ENCODE results near the gene MACROD2.

MACROD2 gene

GRCh38 chr20:14220986-14221385, 225.7 kb downstream of the MACROD2 start:
- TF ChIP-seq REST (IDR thresholded peaks at IDR 0.05; ENCODE audit: insufficient read depth in 1 of 2, low read depth in 2 of 2, low read length in 2 of 2) (no peak), TAF1 (IDR thresholded peaks at IDR 0.05; ENCODE audit: borderline replicate concordance, insufficient read depth, low read length) (no peak), POLR2AphosphoS5 (IDR thresholded peaks at IDR 0.05; ENCODE audit: low read depth, low read length) (no peak)

GRCh38 chr20:14223806-14224205, 228.5 kb downstream of the MACROD2 start:
- no peak for TF ChIP-seq SIN3A (IDR thresholded peaks at IDR 0.05; ENCODE audit: borderline replicate concordance, insufficient read depth, low read length)
- TF ChIP-seq FOXP2 (optimal IDR thresholded peaks at IDR 0.05; ENCODE audit: borderline replicate concordance, extremely low read depth, extremely low read length, insufficient read depth): no peak
- no peak for TF ChIP-seq POLR2AphosphoS5 (IDR thresholded peaks at IDR 0.05; ENCODE audit: low read depth, low read length)
- no peak for TF ChIP-seq REST (IDR thresholded peaks at IDR 0.05; ENCODE audit: insufficient read depth in 1 of 2, low read depth in 2 of 2, low read length in 2 of 2)
- no peak for TF ChIP-seq TAF1 (IDR thresholded peaks at IDR 0.05; ENCODE audit: borderline replicate concordance, insufficient read depth, low read length)

- no peak for TF ChIP-seq FOXP2 (optimal IDR thresholded peaks at IDR 0.05; ENCODE audit: borderline replicate concordance, extremely low read depth, extremely low read length, insufficient read depth)
- no peak for TF ChIP-seq SIN3A (IDR thresholded peaks at IDR 0.05; ENCODE audit: borderline replicate concordance, insufficient read depth, low read length)
- no peak for TF ChIP-seq TAF1 (IDR thresholded peaks at IDR 0.05; ENCODE audit: borderline replicate concordance, insufficient read depth, low read length)
- TF ChIP-seq REST (IDR thresholded peaks at IDR 0.05; ENCODE audit: insufficient read depth in 1 of 2, low read depth in 2 of 2, low read length in 2 of 2): no peak
- no peak for TF ChIP-seq POLR2AphosphoS5 (IDR thresholded peaks at IDR 0.05; ENCODE audit: low read depth, low read length)
Observed at GRCh38 chr20:14232650-14233049, 237.3 kb downstream of the MACROD2 start.

GRCh38 chr20:14234666-14235295, 239.5 kb downstream of the MACROD2 start:
- TF ChIP-seq SIN3A (IDR thresholded peaks at IDR 0.05; ENCODE audit: borderline replicate concordance, insufficient read depth, low read length) (no peak), FOXP2 (optimal IDR thresholded peaks at IDR 0.05; ENCODE audit: borderline replicate concordance, extremely low read depth, extremely low read length, insufficient read depth) (no peak), TAF1 (IDR thresholded peaks at IDR 0.05; ENCODE audit: borderline replicate concordance, insufficient read depth, low read length) (no peak), POLR2AphosphoS5 (IDR thresholded peaks at IDR 0.05; ENCODE audit: low read depth, low read length) (no peak), REST (IDR thresholded peaks at IDR 0.05; ENCODE audit: insufficient read depth in 1 of 2, low read depth in 2 of 2, low read length in 2 of 2) (no peak)

- TF ChIP-seq SIN3A (IDR thresholded peaks at IDR 0.05; ENCODE audit: borderline replicate concordance, insufficient read depth, low read length): no peak
- TF ChIP-seq REST (IDR thresholded peaks at IDR 0.05; ENCODE audit: insufficient read depth in 1 of 2, low read depth in 2 of 2, low read length in 2 of 2): no peak
- no peak for TF ChIP-seq POLR2AphosphoS5 (IDR thresholded peaks at IDR 0.05; ENCODE audit: low read depth, low read length)
- no peak for TF ChIP-seq TAF1 (IDR thresholded peaks at IDR 0.05; ENCODE audit: borderline replicate concordance, insufficient read depth, low read length)
- TF ChIP-seq FOXP2 (optimal IDR thresholded peaks at IDR 0.05; ENCODE audit: borderline replicate concordance, extremely low read depth, extremely low read length, insufficient read depth): no peak
Observed at GRCh38 chr20:14235355-14235754, 240.0 kb downstream of the MACROD2 start.
